Measurements from ENCODE around the gene PERM1. TPM values are rescaled to one million over a fixed set of nuclear protein-coding genes. Genes with fewer than 3 reads are reported as not detected.

The PERM1 gene
- total RNA-seq, 2 donors from 2014 or later: 0.80 to 3.9 TPM

DNA sequence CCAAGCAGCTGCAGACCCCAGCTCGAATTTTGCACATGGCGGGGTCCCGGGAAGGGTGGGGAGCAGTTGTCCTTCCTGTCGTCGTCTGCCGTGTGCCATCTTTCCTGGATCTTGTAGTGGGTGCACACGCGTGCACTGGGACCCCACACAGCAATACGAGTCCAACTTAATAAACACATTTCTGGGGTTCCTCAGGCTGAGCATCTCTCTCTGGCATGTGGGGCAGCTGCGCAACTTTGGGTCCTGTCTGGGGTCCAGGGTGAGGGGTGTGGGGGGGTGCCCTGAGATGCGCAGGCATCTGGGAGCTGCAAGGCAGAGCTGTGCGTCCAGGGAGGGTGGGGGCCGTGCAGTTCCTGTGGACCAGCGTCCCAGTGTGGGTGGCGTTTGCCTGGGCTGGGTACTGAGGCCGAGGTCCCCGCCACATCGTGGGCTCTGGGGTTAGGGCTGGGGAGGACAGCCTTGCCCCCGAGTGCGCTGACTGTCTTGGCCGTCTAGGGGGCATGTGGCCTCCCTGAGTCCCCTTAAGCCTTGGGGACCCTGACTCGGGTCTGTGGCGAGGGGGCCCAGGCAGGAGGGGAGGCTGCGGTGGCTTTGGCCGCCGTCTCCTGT, 16.3 kb downstream of the PERM1 start:
- DNase-seq (ENCODE audit: low spot score): no peak
- no peak overlapping the region for H3K4me3 ChIP-seq
- intact Hi-C loops (cut with DNase I): loop anchor here (5.0 kb wide), 1 partner anchor 58 kb away; no protein-coding TSS in a partner anchor
- H3K27me3 ChIP-seq (replicated peaks; ENCODE audit: insufficient read depth): no peaks in the 10 kb centered on the region
- WGBS: 88% methylated on average over 21 of the region's 26 CpGs
- H3K36me3 ChIP-seq: no peaks in the 10 kb centered on the region
- peak overlapping the region; percentile 85 to 89 for H3K27ac ChIP-seq
- peaks cover 6% of the 10 kb centered on the region for H3K4me1 ChIP-seq (replicated peaks)
- H3K9me3 ChIP-seq: no peaks in the 10 kb centered on the region
- TF ChIP-seq, protein P1, sequence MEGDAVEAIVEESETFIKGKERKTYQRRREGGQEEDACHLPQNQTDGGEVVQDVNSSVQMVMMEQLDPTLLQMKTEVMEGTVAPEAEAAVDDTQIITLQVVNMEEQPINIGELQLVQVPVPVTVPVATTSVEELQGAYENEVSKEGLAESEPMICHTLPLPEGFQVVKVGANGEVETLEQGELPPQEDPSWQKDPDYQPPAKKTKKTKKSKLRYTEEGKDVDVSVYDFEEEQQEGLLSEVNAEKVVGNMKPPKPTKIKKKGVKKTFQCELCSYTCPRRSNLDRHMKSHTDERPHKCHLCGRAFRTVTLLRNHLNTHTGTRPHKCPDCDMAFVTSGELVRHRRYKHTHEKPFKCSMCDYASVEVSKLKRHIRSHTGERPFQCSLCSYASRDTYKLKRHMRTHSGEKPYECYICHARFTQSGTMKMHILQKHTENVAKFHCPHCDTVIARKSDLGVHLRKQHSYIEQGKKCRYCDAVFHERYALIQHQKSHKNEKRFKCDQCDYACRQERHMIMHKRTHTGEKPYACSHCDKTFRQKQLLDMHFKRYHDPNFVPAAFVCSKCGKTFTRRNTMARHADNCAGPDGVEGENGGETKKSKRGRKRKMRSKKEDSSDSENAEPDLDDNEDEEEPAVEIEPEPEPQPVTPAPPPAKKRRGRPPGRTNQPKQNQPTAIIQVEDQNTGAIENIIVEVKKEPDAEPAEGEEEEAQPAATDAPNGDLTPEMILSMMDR (IDR thresholded peaks at IDR 0.05): no peak
- no peak for TF ChIP-seq POLR2AphosphoS5 (IDR thresholded peaks at IDR 0.05)
- no peak for TF ChIP-seq POLR2A (IDR thresholded peaks at IDR 0.05)

DNA sequence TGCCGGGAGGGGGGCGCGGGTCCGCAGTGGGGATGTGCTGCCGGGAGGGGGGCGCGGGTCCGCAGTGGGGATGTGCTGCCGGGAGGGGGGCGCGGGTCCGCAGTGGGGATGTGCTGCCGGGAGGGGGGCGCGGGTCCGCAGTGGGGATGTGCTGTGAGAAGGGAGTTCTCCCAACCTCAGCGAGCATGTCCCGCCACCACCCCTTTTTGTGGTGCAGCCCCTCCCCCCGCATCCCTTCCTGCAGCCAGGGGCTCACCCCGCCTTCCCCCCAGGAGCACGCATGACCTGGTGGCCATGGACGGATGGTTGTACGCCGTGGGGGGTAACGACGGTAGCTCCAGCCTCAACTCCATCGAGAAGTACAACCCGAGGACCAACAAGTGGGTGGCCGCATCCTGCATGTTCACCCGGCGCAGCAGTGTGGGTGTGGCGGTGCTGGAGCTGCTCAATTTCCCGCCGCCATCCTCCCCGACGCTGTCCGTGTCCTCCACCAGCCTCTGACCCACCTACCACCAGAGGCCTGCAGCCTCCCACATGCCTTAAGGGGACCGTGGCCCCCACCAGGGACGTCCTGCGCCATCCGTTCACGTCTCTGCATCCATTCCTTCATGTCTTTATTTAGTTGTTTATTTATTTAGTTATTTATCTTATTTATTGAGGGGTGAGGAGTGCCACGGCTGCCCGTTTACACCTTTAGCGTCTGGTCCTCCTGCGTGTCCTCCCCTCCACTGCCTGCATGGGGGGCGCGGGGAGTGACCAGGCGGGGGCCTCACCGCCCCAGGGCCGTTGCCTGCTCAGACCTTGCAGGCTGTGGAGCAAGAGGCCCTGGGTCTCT, 17.0 kb downstream of the PERM1 start:
- H3K9me3 ChIP-seq: no peaks in the 10 kb centered on the region
- DNase-seq (ENCODE audit: low spot score): no peak
- 94% methylated on average over 36 of the region's 51 CpGs for WGBS
- peaks cover 6% of the 10 kb centered on the region for H3K4me1 ChIP-seq (replicated peaks)
- TF ChIP-seq POLR2AphosphoS5 (IDR thresholded peaks at IDR 0.05): no peak
- intact Hi-C loops (cut with DNase I): loop anchor here (5.0 kb wide), 1 partner anchor 58 kb away; no protein-coding TSS in a partner anchor
- H3K4me3 ChIP-seq: no peak overlapping the region
- no peaks in the 10 kb centered on the region for H3K27me3 ChIP-seq (replicated peaks; ENCODE audit: insufficient read depth)
- no peak overlapping the region for H3K27ac ChIP-seq
- H3K36me3 ChIP-seq: no peaks in the 10 kb centered on the region

DNA sequence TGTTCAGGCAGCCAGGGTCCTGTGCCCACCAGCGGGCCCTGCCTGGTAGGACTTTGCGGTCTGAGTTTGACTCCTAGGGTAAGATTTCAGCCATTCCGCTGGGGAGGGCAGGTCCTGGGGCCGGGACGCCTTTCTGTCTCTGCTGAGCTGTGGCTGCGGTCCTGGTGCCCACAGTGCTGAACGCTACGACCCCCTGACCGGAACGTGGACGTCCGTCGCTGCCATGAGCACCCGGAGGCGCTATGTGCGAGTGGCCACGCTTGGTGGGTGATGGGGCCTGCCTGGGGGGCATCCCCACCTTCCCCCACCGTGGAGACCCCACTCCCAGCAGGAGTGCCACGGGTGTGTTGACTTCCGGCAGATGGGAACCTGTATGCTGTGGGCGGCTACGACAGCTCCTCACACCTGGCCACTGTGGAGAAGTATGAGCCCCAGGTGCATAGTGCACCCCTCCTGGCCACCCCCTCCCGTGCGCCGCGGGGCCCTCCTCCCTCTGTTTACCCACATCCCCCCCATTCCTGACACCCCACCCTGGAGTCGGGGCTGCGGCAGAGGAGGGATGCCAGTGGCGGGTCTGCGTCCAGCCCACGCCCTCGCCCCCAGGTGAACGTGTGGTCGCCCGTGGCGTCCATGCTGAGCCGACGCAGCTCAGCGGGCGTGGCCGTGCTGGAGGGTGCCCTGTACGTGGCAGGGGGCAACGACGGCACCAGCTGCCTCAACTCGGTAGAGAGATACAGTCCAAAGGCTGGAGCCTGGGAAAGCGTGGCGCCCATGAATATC, 18.0 kb downstream of the PERM1 start:
- 90% methylated on average over 30 of the region's 47 CpGs for WGBS
- peaks cover 6% of the 10 kb centered on the region for H3K4me1 ChIP-seq (replicated peaks)
- H3K27me3 ChIP-seq (replicated peaks; ENCODE audit: insufficient read depth): no peaks in the 10 kb centered on the region
- no peak overlapping the region for H3K27ac ChIP-seq
- no peak for DNase-seq (ENCODE audit: low spot score)
- H3K9me3 ChIP-seq: no peaks in the 10 kb centered on the region
- TF ChIP-seq POLR2A (IDR thresholded peaks at IDR 0.05): no peak
- TF ChIP-seq POLR2AphosphoS5 (IDR thresholded peaks at IDR 0.05): no peak
- TF ChIP-seq, protein P1 (IDR thresholded peaks at IDR 0.05): no peak
- H3K36me3 ChIP-seq: no peaks in the 10 kb centered on the region
- intact Hi-C loops (cut with DNase I): no loop called here
- no peak overlapping the region for H3K4me3 ChIP-seq

DNA sequence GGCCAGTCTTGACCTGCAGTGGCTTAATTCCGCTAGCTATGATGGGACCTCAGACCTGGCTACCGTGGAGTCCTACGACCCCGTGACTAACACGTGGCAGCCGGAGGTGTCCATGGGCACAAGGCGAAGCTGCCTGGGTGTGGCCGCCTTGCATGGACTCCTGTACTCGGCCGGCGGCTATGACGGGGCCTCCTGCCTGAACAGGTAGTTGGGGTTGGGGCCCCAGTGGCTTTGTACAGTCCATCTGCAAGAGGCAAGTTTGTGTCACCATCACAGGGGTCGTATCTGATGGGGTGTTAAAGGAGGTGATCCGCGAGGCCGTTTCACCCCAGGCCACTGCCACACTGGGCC, 18.6 kb downstream of the PERM1 start:
- H3K4me1 ChIP-seq (replicated peaks): peaks cover 6% of the 10 kb centered on the region
- DNase-seq (ENCODE audit: low spot score): no peak
- no peak for TF ChIP-seq POLR2AphosphoS5 (IDR thresholded peaks at IDR 0.05)
- no peak for TF ChIP-seq POLR2A (IDR thresholded peaks at IDR 0.05)
- TF ChIP-seq, protein P1 (IDR thresholded peaks at IDR 0.05): no peak
- intact Hi-C loops (cut with DNase I): no loop called here
- H3K9me3 ChIP-seq: no peaks in the 10 kb centered on the region
- no peak overlapping the region for H3K27ac ChIP-seq
- H3K36me3 ChIP-seq: no peaks in the 10 kb centered on the region
- no peak overlapping the region for H3K4me3 ChIP-seq
- no peaks in the 10 kb centered on the region for H3K27me3 ChIP-seq (replicated peaks; ENCODE audit: insufficient read depth)
- WGBS: 92% methylated on average over 16 of the region's 16 CpGs

Measured in prostate gland (tissue), 2 donors.